ENCODE results near the gene SUN1. TPM values are rescaled to one million over a fixed set of nuclear protein-coding genes. Genes with fewer than 3 reads are reported as not detected.
A peak's percentile ranks its signal among the peaks of the same experiment; 100 is the strongest.

The SUN1 gene
- total and polyA plus RNA-seq, 2 donors from 2014 or later = 40.4 to 168 TPM

GRCh38 chr7:918118-918425 lies 85.8 kb downstream of the SUN1 start:
- FAIRE-seq = no peak
- intact Hi-C loops (cut with DNase I) = no loop called here

GRCh38 chr7:918441-919113 lies 86.3 kb downstream of the SUN1 start:
- Histone ChIP-seq H3K4me1 (ENCODE audit: control insufficient read depth in 2 of 3, insufficient read depth in 2 of 3, low read depth in 1 of 3, low read length in 3 of 3) (peaks cover 0 to 13% (median 5%) of the 10 kb centered on the region in 3 donors), H3K36me3 (ENCODE audit: control insufficient read depth in 2 of 3, insufficient read depth in 3 of 3, low read length in 3 of 3) (no peaks in the 10 kb centered on the region), H3K27me3 (ENCODE audit: control insufficient read depth, insufficient read depth, low read length) (no peaks in the 10 kb centered on the region), H3K27ac (ENCODE audit: low read depth in 2 of 2, low read length in 2 of 2) (no peak overlapping the region), H3K9ac (ENCODE audit: low read length in 3 of 3) (no peak overlapping the region), H3K9me3 (ENCODE audit: control insufficient read depth in 2 of 3, insufficient read depth in 1 of 3, low read length in 3 of 3) (no peaks in the 10 kb centered on the region), H3K4me3 (ENCODE audit: low read length in 3 of 3) (no peak overlapping the region)
- DNase-seq = peak in 2 of 5 donors; percentile 31 to 75
- no peak for FAIRE-seq
- no peak for TF ChIP-seq CTCF (IDR thresholded peaks at IDR 0.05; ENCODE audit: borderline replicate concordance, extremely low read depth, insufficient read depth)
- intact Hi-C loops (cut with DNase I) = no loop called here

More at GRCh38 chr7:918118-918425, 85.8 kb downstream of the SUN1 start:
- Histone ChIP-seq H3K27me3 (ENCODE audit: control insufficient read depth, insufficient read depth, low read length) (no peaks in the 10 kb centered on the region), H3K9me3 (ENCODE audit: control insufficient read depth in 2 of 3, insufficient read depth in 1 of 3, low read length in 3 of 3) (no peaks in the 10 kb centered on the region), H3K27ac (ENCODE audit: low read depth in 2 of 2, low read length in 2 of 2) (no peak overlapping the region), H3K9ac (ENCODE audit: low read length in 3 of 3) (no peak overlapping the region), H3K4me3 (ENCODE audit: low read length in 3 of 3) (no peak overlapping the region), H3K4me1 (ENCODE audit: control insufficient read depth in 2 of 3, insufficient read depth in 2 of 3, low read depth in 1 of 3, low read length in 3 of 3) (peaks cover 0 to 12% (median 5%) of the 10 kb centered on the region in 3 donors), H3K36me3 (ENCODE audit: control insufficient read depth in 2 of 3, insufficient read depth in 3 of 3, low read length in 3 of 3) (no peaks in the 10 kb centered on the region)
- peak in 1 of 5 donors; percentile 23 for DNase-seq
- no peak for TF ChIP-seq CTCF (IDR thresholded peaks at IDR 0.05; ENCODE audit: borderline replicate concordance, extremely low read depth, insufficient read depth)

- peaks cover 0 to 15% (median 5%) of the 10 kb centered on the region in 3 donors for H3K4me1 ChIP-seq (ENCODE audit: control insufficient read depth in 2 of 3, insufficient read depth in 2 of 3, low read depth in 1 of 3, low read length in 3 of 3)
- FAIRE-seq (no peak), DNase-seq (peak in 2 of 5 donors; percentile 34 to 58)
- intact Hi-C loops (cut with DNase I) = no loop called here
- no peaks in the 10 kb centered on the region for H3K9me3 ChIP-seq (ENCODE audit: control insufficient read depth in 2 of 3, insufficient read depth in 1 of 3, low read length in 3 of 3)
- no peak overlapping the region for H3K4me3 ChIP-seq (ENCODE audit: low read length in 3 of 3)
- H3K27me3 ChIP-seq (ENCODE audit: control insufficient read depth, insufficient read depth, low read length) = no peaks in the 10 kb centered on the region
- TF ChIP-seq CTCF (IDR thresholded peaks at IDR 0.05; ENCODE audit: borderline replicate concordance, extremely low read depth, insufficient read depth) = no peak
- no peak overlapping the region for H3K9ac ChIP-seq (ENCODE audit: low read length in 3 of 3)
- no peaks in the 10 kb centered on the region for H3K36me3 ChIP-seq (ENCODE audit: control insufficient read depth in 2 of 3, insufficient read depth in 3 of 3, low read length in 3 of 3)
- no peak overlapping the region for H3K27ac ChIP-seq (ENCODE audit: low read depth in 2 of 2, low read length in 2 of 2)
Measured at GRCh38 chr7:919114-919442, 86.8 kb downstream of the SUN1 start.

GRCh38 chr7:919924-920341 lies 87.7 kb downstream of the SUN1 start:
- Histone ChIP-seq H3K9ac (ENCODE audit: low read length in 3 of 3) (no peak overlapping the region), H3K4me1 (ENCODE audit: control insufficient read depth in 2 of 3, insufficient read depth in 2 of 3, low read depth in 1 of 3, low read length in 3 of 3) (peaks cover 0 to 13% (median 5%) of the 10 kb centered on the region in 3 donors), H3K36me3 (ENCODE audit: control insufficient read depth in 2 of 3, insufficient read depth in 3 of 3, low read length in 3 of 3) (no peaks in the 10 kb centered on the region), H3K27ac (ENCODE audit: low read depth in 2 of 2, low read length in 2 of 2) (no peak overlapping the region), H3K9me3 (ENCODE audit: control insufficient read depth in 2 of 3, insufficient read depth in 1 of 3, low read length in 3 of 3) (no peaks in the 10 kb centered on the region), H3K27me3 (ENCODE audit: control insufficient read depth, insufficient read depth, low read length) (no peaks in the 10 kb centered on the region), H3K4me3 (ENCODE audit: low read length in 3 of 3) (no peak overlapping the region)
- intact Hi-C loops (cut with DNase I) = no loop called here
- FAIRE-seq = no peak
- no peak for TF ChIP-seq CTCF (IDR thresholded peaks at IDR 0.05; ENCODE audit: borderline replicate concordance, extremely low read depth, insufficient read depth)
- peak in 2 of 5 donors; percentile 33 to 65 for DNase-seq

Data from kidney (tissue), 14 donors.